HCT116 (cell line): ENCODE measurements around the gene RBBP6. TPM values are rescaled to one million over a fixed set of nuclear protein-coding genes. Genes with fewer than 3 reads are reported as not detected.

Source experiments
- ATAC-seq: fragments of 200-7000 bp; cut with Tn5 transposase; 2 replicates; pipeline ENCODE4 v1.9.1; 2020; ENCODE audit warnings: mild to moderate bottlenecking, moderate library complexity
- BruUV-seq: library from RNA; stranded (reverse); fragments of 400-500 nt; replicated peaks from 2 replicates; lab custom pipeline; 2021; lab: Mats Ljungman, UMichigan
- CTCF ChIA-PET: fragments of 300-600 bp; sonication (Branson Sonifier 250); formaldehyde crosslinking; loops from one replicate; lab custom pipeline; 2021; ENCODE audit warnings: antibody characterized with exemption; lab: Charles Lee
- POLR2A ChIA-PET: fragments of 300-600, 350-600 bp; sonication (Branson Sonifier 250); formaldehyde crosslinking; loops from one replicate; lab custom pipeline; 2021; ENCODE audit warnings: antibody characterized with exemption; lab: Charles Lee
- RAD21 ChIA-PET, 2 experiments: fragments of 300-600 bp; sonication (Branson Sonifier 250); formaldehyde crosslinking; loops; one replicate each; lab custom pipeline; 2023; ENCODE audit warnings: low total read pairs in 2 of 2; ENCODE audit not compliant: uncharacterized antibody in 2 of 2, unreplicated experiment in 2 of 2, low non-redundant PET in 1 of 2; lab: Charles Lee
- DNase-seq: peaks from one replicate; pipeline ENCODE4 v3.0.0-alpha.2; 2010; ENCODE audit warnings: low read depth, low spot score
- H2AFZ ChIP-seq: fragments of 200-600 bp; shearing (Covaris generic), sonication (generic); 2 replicates; pipeline ENCODE4 v1.6.1; 2017; ENCODE audit warnings: low read depth, mixed run types, mixed read lengths, antibody characterized with exemption, low read length; ENCODE audit not compliant: poor library complexity, severe bottlenecking
- H3K27ac ChIP-seq: 2 replicates; pipeline ENCODE4 v1.5.1; 2012; ENCODE audit warnings: low read depth, low read length
- H3K27me3 ChIP-seq: fragments of 200-600 bp; sonication (generic); 2 replicates; pipeline ENCODE4 v1.6.1; 2016; ENCODE audit warnings: mixed run types, low read length, mixed read lengths; ENCODE audit not compliant: insufficient read depth
- H3K36me3 ChIP-seq, 2 experiments: fragments of 200-500 bp in 1 of 2; fragments of 200-600 bp in 1 of 2; sonication (Bioruptor generic) in 1 of 2; sonication (generic) in 1 of 2; 2 replicates each; pipeline versions ENCODE4 v1.5.1 to v1.6.1; 2014 to 2016; ENCODE audit warnings: low read length in 2 of 2, inconsistent platforms in 1 of 2, mixed read lengths in 1 of 2, mixed run types in 1 of 2; ENCODE audit not compliant: insufficient read depth in 2 of 2, control insufficient read depth in 1 of 2
- H3K4me1 ChIP-seq, 2 experiments: fragments of 200-600 bp in 1 of 2; sonication (generic) in 1 of 2; 2 replicates each; pipeline versions ENCODE4 v1.5.1 to v1.6.1; 2012 to 2017; ENCODE audit warnings: low read length in 2 of 2, inconsistent platforms in 1 of 2, mild to moderate bottlenecking in 1 of 2, mixed read lengths in 1 of 2, mixed run types in 1 of 2, moderate library complexity in 1 of 2; ENCODE audit not compliant: insufficient read depth in 2 of 2, control insufficient read depth in 1 of 2
- H3K4me2 ChIP-seq: fragments of 200-600 bp; sonication (generic); 2 replicates; pipeline ENCODE4 v1.6.1; 2017; ENCODE audit warnings: mixed run types, low read length, mixed read lengths
- H3K4me3 ChIP-seq, 2 experiments: fragments of 200-600 bp in 1 of 2; sonication (generic) in 1 of 2; replicated peaks in 1 of 2; 2 replicates each; pipeline ENCODE4 v1.5.1; 2011 to 2016; ENCODE audit warnings: low read length in 2 of 2, control low read depth in 1 of 2, low read depth in 1 of 2, mild to moderate bottlenecking in 1 of 2, mixed read lengths in 1 of 2, mixed run types in 1 of 2
- H3K79me2 ChIP-seq: fragments of 200-600 bp; sonication (generic); 2 replicates; pipeline ENCODE4 v1.6.1; 2017; ENCODE audit warnings: mild to moderate bottlenecking, mixed run types, low read length, moderate library complexity, mixed read lengths; ENCODE audit not compliant: insufficient read depth
- H3K9ac ChIP-seq: fragments of 200-600 bp; sonication (generic); 2 replicates; pipeline ENCODE4 v1.6.1; 2016; ENCODE audit warnings: low read length, mixed read lengths
- H3K9me2 ChIP-seq: fragments of 200-600 bp; sonication (generic), shearing (Covaris generic); 2 replicates; pipeline ENCODE4 v1.6.1; 2017; ENCODE audit warnings: mixed run types, mild to moderate bottlenecking, moderate library complexity; ENCODE audit not compliant: insufficient read depth
- H3K9me3 ChIP-seq, 2 experiments: fragments of 200-500 bp in 1 of 2; fragments of 200-600 bp in 1 of 2; sonication (Bioruptor generic) in 1 of 2; sonication (generic) in 1 of 2; 2 replicates each; pipeline ENCODE4 v1.6.1; 2014 to 2017; ENCODE audit warnings: low read length in 2 of 2, mixed read lengths in 2 of 2, inconsistent platforms in 1 of 2, low read depth in 1 of 2, mild to moderate bottlenecking in 1 of 2, mixed run types in 1 of 2, moderate library complexity in 1 of 2; ENCODE audit not compliant: control insufficient read depth in 1 of 2, insufficient read depth in 1 of 2
- H4K20me1 ChIP-seq: fragments of 200-600 bp; sonication (generic), shearing (Covaris generic); 2 replicates; pipeline ENCODE4 v1.6.1; 2017; ENCODE audit warnings: mixed run types, mild to moderate bottlenecking, moderate library complexity; ENCODE audit not compliant: insufficient read depth
- CEBPB ChIP-seq: IDR thresholded peaks from 2 replicates; pipeline ENCODE4 v1.6.1; 2012; ENCODE audit warnings: low read depth
- EGR1 ChIP-seq: IDR thresholded peaks from 2 replicates; pipeline ENCODE4 v1.6.1; 2012; ENCODE audit warnings: low read depth
- ELF1 ChIP-seq: IDR thresholded peaks from 2 replicates; pipeline ENCODE4 v1.6.1; 2012; ENCODE audit warnings: low read depth, borderline replicate concordance
- EZH2 ChIP-seq: fragments of 200-600 bp; sonication (generic); IDR thresholded peaks from 2 replicates; pipeline ENCODE4 v1.6.1; 2017; ENCODE audit warnings: antibody characterized with exemption, mixed run types
- EZH2phosphoT487 ChIP-seq: fragments of 200-600 bp; IDR thresholded peaks from 2 replicates; pipeline ENCODE4 v1.6.1; 2018; ENCODE audit warnings: antibody characterized with exemption, borderline replicate concordance
- FOSL1 ChIP-seq: IDR thresholded peaks from 2 replicates; pipeline ENCODE4 v1.6.1; 2012; ENCODE audit warnings: low read depth
- MAX ChIP-seq: IDR thresholded peaks from 2 replicates; pipeline ENCODE4 v1.6.1; 2012
- POLR2AphosphoS5 ChIP-seq: IDR thresholded peaks from 2 replicates; pipeline ENCODE4 v1.6.1; 2011; ENCODE audit warnings: mild to moderate bottlenecking, low read depth, low read length, moderate library complexity
- REST ChIP-seq: IDR thresholded peaks from 2 replicates; pipeline ENCODE4 v1.6.1; 2012; ENCODE audit warnings: low read depth
- SP1 ChIP-seq: IDR thresholded peaks from 2 replicates; pipeline ENCODE4 v1.6.1; 2012; ENCODE audit warnings: low read depth
- SRF ChIP-seq: IDR thresholded peaks from 2 replicates; pipeline ENCODE4 v1.6.1; 2012; ENCODE audit warnings: low read depth
- TCF7L2 ChIP-seq: IDR thresholded peaks from 2 replicates; pipeline ENCODE4 v1.7.0; 2011; ENCODE audit warnings: borderline replicate concordance, inconsistent platforms; ENCODE audit not compliant: insufficient read depth, insufficient read length; ENCODE audit errors: extremely low read depth
- YY1 ChIP-seq: IDR thresholded peaks from 2 replicates; pipeline ENCODE4 v1.6.1; 2011; ENCODE audit warnings: low read length, low read depth, moderate library complexity, mild to moderate bottlenecking; ENCODE audit not compliant: insufficient replicate concordance; ENCODE audit errors: extremely low read depth
- ZNF274 ChIP-seq: fragments of 200-500 bp; sonication (Bioruptor generic); IDR thresholded peaks from 2 replicates; pipeline ENCODE4 v1.6.1; 2014; ENCODE audit warnings: mild to moderate bottlenecking, low read depth, low read length, inconsistent platforms
- intact Hi-C: fragments of 100-400 bp; cut with micrococcal nuclease; formaldehyde crosslinking; loops from 2 replicates; pipeline ENCODE4 v1.10.0; 2022
- total RNA-seq: library from RNA; stranded (reverse); gene quantifications from one replicate; pipeline ENCODE4 v1.2.1, GENCODE V29; 2021; ENCODE audit not compliant: unreplicated experiment

Gene RBBP6
- total RNA-seq, 1 experiment from 2014 or later: 52.4 TPM

GRCh38 chr16:24539295-24539849 lies at the start of gene RBBP6 (continued):
- TF ChIP-seq TCF7L2 (peak; percentile 88), MAX (peak; percentile 93), YY1 (peak; percentile 93), CEBPB (no peak; the same call in 1 of the 2 replicates)
- TF ChIP-seq, all 23 proteins: peak for 12

- intact Hi-C loops: no loop called here
- Histone ChIP-seq H3K4me2 (no peak overlapping the region), H3K9me2 (no peaks in the 10 kb centered on the region), H3K36me3 (no peaks in the 10 kb centered on the region), H3K9me3 (no peaks in the 10 kb centered on the region), H3K4me3 (no peak overlapping the region), H3K27ac (no peak overlapping the region), H3K79me2 (no peaks in the 10 kb centered on the region), H2AFZ (no peak overlapping the region), H3K9ac (no peak overlapping the region), H4K20me1 (no peaks in the 10 kb centered on the region), H3K4me1 (no peaks in the 10 kb centered on the region), H3K27me3 (peaks cover 6% of the 10 kb centered on the region; the same call in 1 of the 2 replicates)
- no peak for DNase-seq
- ATAC-seq: no peak
- POLR2A ChIA-PET: no interaction called here
- RAD21 ChIA-PET: no interaction called here
- TF ChIP-seq EZH2phosphoT487: no peak
- no peak for TF ChIP-seq SP1
- no peak for TF ChIP-seq YY1
- no peak for TF ChIP-seq REST
- TF ChIP-seq POLR2AphosphoS5: no peak
- no peak for TF ChIP-seq FOSL1
- TF ChIP-seq EGR1: no peak
- no peak for TF ChIP-seq ELF1
- no peak for TF ChIP-seq ZNF274
- no peak for TF ChIP-seq SRF
- no peak for TF ChIP-seq EZH2
- BruUV-seq: no TSS peak
- CTCF ChIA-PET: interaction anchor here (1.2 kb wide), 1 partner anchor 14 kb away, joined by 3 read pairs; no protein-coding TSS in a partner anchor
Measured at GRCh38 chr16:24490866-24491265, 48.5 kb upstream of the RBBP6 start.
